HepG2 (cell line): ENCODE data around the gene PSMB10. TPM values are rescaled to one million over a fixed set of nuclear protein-coding genes. Genes with fewer than 3 reads are reported as not detected.

ENCODE experiments used
- AHDC1 ChIP-seq: sonication (generic); formaldehyde crosslinking; IDR thresholded peaks from 2 replicates; pipeline ENCODE4 v1.5.1; 2020; ENCODE audit warnings: mild to moderate bottlenecking, missing genetic modification reagents, borderline replicate concordance
- BHLHE40 ChIP-seq: IDR thresholded peaks from 2 replicates; pipeline ENCODE4 v1.6.1; 2011; ENCODE audit warnings: low read length, improper control_type of control experiment
- CREM ChIP-seq, 2 experiments: sonication (generic) in 1 of 2; formaldehyde crosslinking in 1 of 2; IDR thresholded peaks; 2 replicates each; pipeline versions ENCODE4 v1.4.0 to v1.6.1; 2016 to 2020; ENCODE audit warnings: antibody characterized with exemption in 1 of 2, mild to moderate bottlenecking in 1 of 2, missing genetic modification reagents in 1 of 2
- ELF4 ChIP-seq: sonication (generic); formaldehyde crosslinking; IDR thresholded peaks from 2 replicates; pipeline ENCODE4 v1.5.0; 2020; ENCODE audit warnings: missing genetic modification reagents, mild to moderate bottlenecking, moderate library complexity, borderline replicate concordance
- FOSL2 ChIP-seq: sonication (generic); formaldehyde crosslinking; IDR thresholded peaks from 2 replicates; pipeline ENCODE4 v1.4.0; 2020; ENCODE audit warnings: missing genetic modification reagents
- HDAC2 ChIP-seq: sonication (generic); formaldehyde crosslinking; IDR thresholded peaks from 2 replicates; pipeline ENCODE4 v1.4.0; 2020; ENCODE audit warnings: missing genetic modification reagents
- NONO ChIP-seq, 2 experiments: fragments of 450-650 bp in 1 of 2; sonication (generic) in 1 of 2; formaldehyde crosslinking in 1 of 2; IDR thresholded peaks in 1 of 2; conservative IDR thresholded peaks in 1 of 2; 2 replicates each; pipeline versions ENCODE4 v1.6.1 to v1.8.0; 2017 to 2022; ENCODE audit warnings: mild to moderate bottlenecking in 1 of 2, missing genetic modification reagents in 1 of 2, moderate library complexity in 1 of 2
- PITX1 ChIP-seq: sonication (generic); formaldehyde crosslinking; IDR thresholded peaks from 2 replicates; pipeline ENCODE4 v1.5.1; 2020; ENCODE audit warnings: mild to moderate bottlenecking, missing genetic modification reagents
- RAD51 ChIP-seq: fragments of 450-650 bp; IDR thresholded peaks from 2 replicates; pipeline ENCODE4 v1.6.1; 2016; ENCODE audit warnings: borderline replicate concordance
- SOX6 ChIP-seq, 2 experiments: fragments of 450-650 bp in 1 of 2; sonication (generic) in 1 of 2; formaldehyde crosslinking in 1 of 2; IDR thresholded peaks; 2 replicates each; pipeline versions ENCODE4 v1.4.0 to v1.6.1; 2017 to 2020; ENCODE audit warnings: antibody characterized with exemption in 1 of 2, mild to moderate bottlenecking in 1 of 2, missing genetic modification reagents in 1 of 2
- ZBTB1 ChIP-seq: sonication (generic); formaldehyde crosslinking; IDR thresholded peaks from 2 replicates; pipeline ENCODE4 v1.4.0; 2020; ENCODE audit warnings: missing genetic modification reagents, borderline replicate concordance
- ZNF205 ChIP-seq: IDR thresholded peaks from 2 replicates; pipeline ENCODE4 v1.6.1; 2018; ENCODE audit warnings: missing biosample characterization, missing genetic modification reagents
- ZNF263 ChIP-seq: sonication (generic); formaldehyde crosslinking; IDR thresholded peaks from 2 replicates; pipeline ENCODE4 v1.4.0; 2020; ENCODE audit warnings: missing genetic modification reagents
- ZNF333 ChIP-seq: sonication (generic); formaldehyde crosslinking; IDR thresholded peaks from 2 replicates; pipeline ENCODE4 v1.4.0; 2020; ENCODE audit warnings: mild to moderate bottlenecking, missing genetic modification reagents, borderline replicate concordance
- ZNF614 ChIP-seq: IDR thresholded peaks from 2 replicates; pipeline ENCODE4 v1.6.1; 2018; ENCODE audit warnings: missing biosample characterization, missing genetic modification reagents, inconsistent platforms, borderline replicate concordance
- polyA plus RNA-seq, 8 experiments: library from polyadenylated mRNA; depleted of rRNA in 3 of 8; stranded (reverse) in 7 of 8; unstranded in 1 of 8; fragments of >200 nt; fragmentation: Illumina TruSeq in 4 of 8; extraction: Trizol in 4 of 8; gene quantifications; 2 replicates each; pipeline versions ENCODE4 v1.2.1 to v1.2.3, GENCODE V29; 2011 to 2016; ENCODE audit warnings: low read depth in 4 of 8, missing spikeins in 1 of 8, mixed read lengths in 1 of 8; ENCODE audit not compliant: insufficient read depth in 1 of 8
- total RNA-seq, 5 experiments: library from RNA; depleted of rRNA; stranded (reverse); fragments of >200 nt; fragmentation: Illumina TruSeq; extraction: Trizol; gene quantifications; 2 replicates each; pipeline ENCODE4 v1.2.3, GENCODE V29; 2016; ENCODE audit warnings: low read depth in 1 of 5
- TF ChIP-seq, protein P1 (sequence below): sonication (generic); formaldehyde crosslinking; IDR thresholded peaks from 2 replicates; pipeline ENCODE4 v1.4.0; 2020; ENCODE audit warnings: missing genetic modification reagents, borderline replicate concordance
- TF ChIP-seq, protein P2 (sequence below): sonication (generic); formaldehyde crosslinking; IDR thresholded peaks from 2 replicates; pipeline ENCODE4 v1.5.0; 2020; ENCODE audit warnings: mild to moderate bottlenecking, missing genetic modification reagents

The PSMB10 gene
- total and polyA plus RNA-seq, 2 of the 13 experiments (the other 11 are each of a cell fraction or from before 2014, with no cell fraction given) = 12.7 to 65.9 TPM

DNA sequence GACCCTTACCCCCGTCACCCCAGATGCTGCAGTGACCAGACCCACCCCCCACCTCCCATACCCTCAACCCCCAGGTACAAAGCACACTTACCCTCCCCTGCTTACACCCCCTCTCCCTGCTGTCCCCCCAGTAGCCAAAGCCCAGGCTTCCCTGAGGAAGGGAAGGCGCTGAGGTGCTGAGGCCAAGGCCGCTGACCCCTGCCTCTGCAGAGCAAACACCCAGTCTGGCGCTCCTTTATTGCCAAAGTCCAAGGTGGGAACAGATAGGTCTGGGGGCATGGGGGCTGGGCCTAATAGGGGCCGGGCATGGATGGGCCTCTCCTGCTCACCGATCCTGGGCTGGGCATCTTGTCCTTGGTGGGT is 6.6 kb upstream of the PSMB10 start (continued):
- TF ChIP-seq RAD51 = no peak
- TF ChIP-seq SOX6 (IDR thresholded peaks at IDR 0.05) = no peak
- peak; percentile 75 for TF ChIP-seq SOX6 (CRISPR knock-in tag; IDR thresholded peaks at IDR 0.05)
- peak; percentile 44; the same call in 1 of the 2 replicates for TF ChIP-seq CREM (IDR thresholded peaks at IDR 0.05)
- TF ChIP-seq CREM (CRISPR knock-in tag; IDR thresholded peaks at IDR 0.05) = no peak
- TF ChIP-seq ZNF205 (CRISPR knock-in tag) = peak; percentile 43; the same call in 1 of the 2 replicates
- no peak for TF ChIP-seq ELF4
- peak; percentile 45; the same call in 1 of the 2 replicates for TF ChIP-seq HDAC2 (CRISPR knock-in tag)
- TF ChIP-seq NONO (IDR thresholded peaks at IDR 0.05) = no peak
- TF ChIP-seq NONO (CRISPR knock-in tag; conservative IDR thresholded peaks at IDR 0.05) = peak; percentile 79
- no peak; the same call in 1 of the 2 replicates for TF ChIP-seq ZNF614 (CRISPR knock-in tag)
- TF ChIP-seq, protein P1, sequence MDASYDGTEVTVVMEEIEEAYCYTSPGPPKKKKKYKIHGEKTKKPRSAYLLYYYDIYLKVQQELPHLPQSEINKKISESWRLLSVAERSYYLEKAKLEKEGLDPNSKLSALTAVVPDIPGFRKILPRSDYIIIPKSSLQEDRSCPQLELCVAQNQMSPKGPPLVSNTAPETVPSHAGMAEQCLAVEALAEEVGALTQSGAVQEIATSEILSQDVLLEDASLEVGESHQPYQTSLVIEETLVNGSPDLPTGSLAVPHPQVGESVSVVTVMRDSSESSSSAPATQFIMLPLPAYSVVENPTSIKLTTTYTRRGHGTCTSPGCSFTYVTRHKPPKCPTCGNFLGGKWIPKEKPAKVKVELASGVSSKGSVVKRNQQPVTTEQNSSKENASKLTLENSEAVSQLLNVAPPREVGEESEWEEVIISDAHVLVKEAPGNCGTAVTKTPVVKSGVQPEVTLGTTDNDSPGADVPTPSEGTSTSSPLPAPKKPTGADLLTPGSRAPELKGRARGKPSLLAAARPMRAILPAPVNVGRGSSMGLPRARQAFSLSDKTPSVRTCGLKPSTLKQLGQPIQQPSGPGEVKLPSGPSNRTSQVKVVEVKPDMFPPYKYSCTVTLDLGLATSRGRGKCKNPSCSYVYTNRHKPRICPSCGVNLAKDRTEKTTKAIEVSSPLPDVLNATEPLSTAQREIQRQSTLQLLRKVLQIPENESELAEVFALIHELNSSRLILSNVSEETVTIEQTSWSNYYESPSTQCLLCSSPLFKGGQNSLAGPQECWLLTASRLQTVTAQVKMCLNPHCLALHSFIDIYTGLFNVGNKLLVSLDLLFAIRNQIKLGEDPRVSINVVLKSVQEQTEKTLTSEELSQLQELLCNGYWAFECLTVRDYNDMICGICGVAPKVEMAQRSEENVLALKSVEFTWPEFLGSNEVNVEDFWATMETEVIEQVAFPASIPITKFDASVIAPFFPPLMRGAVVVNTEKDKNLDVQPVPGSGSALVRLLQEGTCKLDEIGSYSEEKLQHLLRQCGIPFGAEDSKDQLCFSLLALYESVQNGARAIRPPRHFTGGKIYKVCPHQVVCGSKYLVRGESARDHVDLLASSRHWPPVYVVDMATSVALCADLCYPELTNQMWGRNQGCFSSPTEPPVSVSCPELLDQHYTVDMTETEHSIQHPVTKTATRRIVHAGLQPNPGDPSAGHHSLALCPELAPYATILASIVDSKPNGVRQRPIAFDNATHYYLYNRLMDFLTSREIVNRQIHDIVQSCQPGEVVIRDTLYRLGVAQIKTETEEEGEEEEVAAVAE (CRISPR knock-in tag) = no peak
- peak; percentile 41; the same call in 1 of the 2 replicates for TF ChIP-seq BHLHE40
- TF ChIP-seq ZNF263 (CRISPR knock-in tag) = no peak
- TF ChIP-seq AHDC1 (CRISPR knock-in tag) = peak; percentile 42; the same call in 1 of the 2 replicates
- no peak for TF ChIP-seq ZBTB1 (CRISPR knock-in tag)
- TF ChIP-seq PITX1 (CRISPR knock-in tag) = peak; percentile 81; the same call in 1 of the 2 replicates
- no peak for TF ChIP-seq ZNF333 (CRISPR knock-in tag)
- TF ChIP-seq, protein P2, sequence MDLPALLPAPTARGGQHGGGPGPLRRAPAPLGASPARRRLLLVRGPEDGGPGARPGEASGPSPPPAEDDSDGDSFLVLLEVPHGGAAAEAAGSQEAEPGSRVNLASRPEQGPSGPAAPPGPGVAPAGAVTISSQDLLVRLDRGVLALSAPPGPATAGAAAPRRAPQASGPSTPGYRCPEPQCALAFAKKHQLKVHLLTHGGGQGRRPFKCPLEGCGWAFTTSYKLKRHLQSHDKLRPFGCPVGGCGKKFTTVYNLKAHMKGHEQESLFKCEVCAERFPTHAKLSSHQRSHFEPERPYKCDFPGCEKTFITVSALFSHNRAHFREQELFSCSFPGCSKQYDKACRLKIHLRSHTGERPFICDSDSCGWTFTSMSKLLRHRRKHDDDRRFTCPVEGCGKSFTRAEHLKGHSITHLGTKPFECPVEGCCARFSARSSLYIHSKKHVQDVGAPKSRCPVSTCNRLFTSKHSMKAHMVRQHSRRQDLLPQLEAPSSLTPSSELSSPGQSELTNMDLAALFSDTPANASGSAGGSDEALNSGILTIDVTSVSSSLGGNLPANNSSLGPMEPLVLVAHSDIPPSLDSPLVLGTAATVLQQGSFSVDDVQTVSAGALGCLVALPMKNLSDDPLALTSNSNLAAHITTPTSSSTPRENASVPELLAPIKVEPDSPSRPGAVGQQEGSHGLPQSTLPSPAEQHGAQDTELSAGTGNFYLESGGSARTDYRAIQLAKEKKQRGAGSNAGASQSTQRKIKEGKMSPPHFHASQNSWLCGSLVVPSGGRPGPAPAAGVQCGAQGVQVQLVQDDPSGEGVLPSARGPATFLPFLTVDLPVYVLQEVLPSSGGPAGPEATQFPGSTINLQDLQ (CRISPR knock-in tag) = no peak
- TF ChIP-seq FOSL2 (CRISPR knock-in tag) = no peak; the same call in 1 of the 2 replicates
